Measurements from ENCODE around the gene SOCS3. TPM values are rescaled to one million over a fixed set of nuclear protein-coding genes. Genes with fewer than 3 reads are reported as not detected.

SOCS3 gene
- total RNA-seq (2014; rRNA removed) (103 and 125 TPM in 2 replicates), Bru-seq, nascent RNA (percentile 97 among the genes with signal in this experiment), BruChase-seq, experiment 1, labeled RNA remaining after a 6-hour chase (percentile 89 among the genes with signal in this experiment), BruChase-seq, experiment 2, labeled RNA remaining after a 2-hour chase (percentile 98 among the genes with signal in this experiment)
- long read RNA-seq, transcript SOCS3-201 (2 exons, 2,734 nt) = major isoform, 180 of 235 reads
- long read RNA-seq, partial matches to known transcripts = 0 of 235 reads
- long read RNA-seq, other reads (novel, unspliced or antisense) = 55 of 235 reads

- H3K4me2 ChIP-seq (ENCODE audit: low read length) = peak within 1 kb of the TSS; percentile 99
- peaks cover 29% of the 10 kb centered on the region for H4K20me1 ChIP-seq (ENCODE audit: low read length)
- intact Hi-C loops (cut with micrococcal nuclease) = loop anchor here (1.0 to 2.0 kb wide), 7 partner anchors 18 to 71 kb away; partner anchors contain the start of gene PGS1
- no peaks in the 10 kb centered on the region for H3F3A ChIP-seq (ENCODE audit: low read length, unreplicated experiment)
- peak within 1 kb of the TSS; percentile 74 for H3K27ac ChIP-seq (ENCODE audit: low read length)
- H3K9me2 ChIP-seq (replicated peaks; ENCODE audit: low read length) = no peaks in the 10 kb centered on the region
- ATAC-seq (peak; percentile 78), DNase-seq (peak; percentile 99)
- peak within 1 kb of the TSS; percentile 86 for H2AFZ ChIP-seq (ENCODE audit: low read length)
- H3K79me2 ChIP-seq (ENCODE audit: low read length) = peaks cover 49% of the 10 kb centered on the region
- POLR2A ChIA-PET (ENCODE audit: unreplicated experiment) = interaction anchor here (0.5 to 0.9 kb wide), 2 partner anchors 25 to 46 kb away, joined by 3 to 7 read pairs; no protein-coding TSS in a partner anchor
- H3K9me3 ChIP-seq (ENCODE audit: low read length) = no peaks in the 10 kb centered on the region
- H3K27me3 ChIP-seq (ENCODE audit: low read length) = no peaks in the 10 kb centered on the region
- no TSS peak for BruUV-seq (replicated peaks)
- CTCF ChIA-PET = interaction anchor here (1.3 to 2.3 kb wide), 3 partner anchors 32 to 109 kb away, joined by 7 to 20 read pairs (median 9); no protein-coding TSS in a partner anchor
- H3K36me3 ChIP-seq (ENCODE audit: low read depth, low read length) = peaks cover 13% of the 10 kb centered on the region
- TF ChIP-seq EZH2phosphoT487 (IDR thresholded peaks at IDR 0.05; ENCODE audit: borderline replicate concordance, low read length) = no peak; the same call in 1 of the 2 replicates
- no peak for TF ChIP-seq EZH2 (IDR thresholded peaks at IDR 0.05; ENCODE audit: low read length, unreplicated experiment)
- no peak for TF ChIP-seq CTCF (conservative IDR thresholded peaks at IDR 0.05; ENCODE audit: low read depth, low read length)
- H3K9ac ChIP-seq (ENCODE audit: low read length) = peak within 1 kb of the TSS; percentile 88
- H3K4me1 ChIP-seq (ENCODE audit: insufficient read depth, low read length) = peaks cover 34% of the 10 kb centered on the region
- H3K4me3 ChIP-seq (ENCODE audit: low read length) = peak within 1 kb of the TSS; percentile 84
Observed at GRCh38 chr17:78359997-78360370, at the start of gene SOCS3. SOCS3 (minus strand) TSS chr17:78360077; CDS start chr17:78359095, 982 bp downstream.

GRCh38 chr17:78409191-78409928, 49.5 kb upstream of the SOCS3 start:
- ATAC-seq (peak; percentile 59), DNase-seq (peak; percentile 45)
- TF ChIP-seq EZH2 (IDR thresholded peaks at IDR 0.05; ENCODE audit: low read length, unreplicated experiment) = no peak
- TF ChIP-seq EZH2phosphoT487 (IDR thresholded peaks at IDR 0.05; ENCODE audit: borderline replicate concordance, low read length) = no peak
- TF ChIP-seq CTCF (conservative IDR thresholded peaks at IDR 0.05; ENCODE audit: low read depth, low read length) = no peak
- no peak overlapping the region for H3K9ac ChIP-seq (ENCODE audit: low read length)
- no peaks in the 10 kb centered on the region for H3K9me2 ChIP-seq (replicated peaks; ENCODE audit: low read length)
- H3K4me2 ChIP-seq (ENCODE audit: low read length) = 0 out of 2 replicates have a peak overlapping the region, but pooled peaks have one; percentile 1
- peaks cover 15% of the 10 kb centered on the region for H3K4me1 ChIP-seq (ENCODE audit: insufficient read depth, low read length)
- CTCF ChIA-PET = no interaction called here
- H4K20me1 ChIP-seq (ENCODE audit: low read length) = peaks cover 35% of the 10 kb centered on the region
- intact Hi-C loops (cut with micrococcal nuclease) = no loop called here
- POLR2A ChIA-PET (ENCODE audit: unreplicated experiment) = no interaction called here
- no peak overlapping the region for H3K4me3 ChIP-seq (ENCODE audit: low read length)
- peaks cover 74% of the 10 kb centered on the region for H3K79me2 ChIP-seq (ENCODE audit: low read length)
- no peaks in the 10 kb centered on the region for H3K27me3 ChIP-seq (ENCODE audit: low read length)
- no peak overlapping the region for H3K27ac ChIP-seq (ENCODE audit: low read length)
- H3F3A ChIP-seq (ENCODE audit: low read length, unreplicated experiment) = no peaks in the 10 kb centered on the region
- no TSS peak for BruUV-seq (replicated peaks)
- H2AFZ ChIP-seq (ENCODE audit: low read length) = no peak overlapping the region
- peaks cover 33% of the 10 kb centered on the region for H3K36me3 ChIP-seq (ENCODE audit: low read depth, low read length)
- H3K9me3 ChIP-seq (ENCODE audit: low read length) = no peaks in the 10 kb centered on the region

All from PC-3 (cell line).